IMR-90 (cell line): Measurements from ENCODE around the gene PCYT1A. TPM values are rescaled to one million over a fixed set of nuclear protein-coding genes. Genes with fewer than 3 reads are reported as not detected.

Source experiments
- ATAC-seq: fragments of 200-7000 bp; cut with Tn5 transposase; 2 replicates; pipeline ENCODE4 v1.9.1; 2020; ENCODE audit warnings: low read depth, mild to moderate bottlenecking, moderate library complexity
- BruUV-seq: library from RNA; stranded (reverse); fragments of 400-500 nt; replicated peaks from 2 replicates; lab custom pipeline; 2021; lab: Mats Ljungman, UMichigan
- CTCF ChIA-PET: fragments of 300-600 bp; formaldehyde crosslinking; extraction: SDS; loops from one replicate; lab custom pipeline; 2021; ENCODE audit warnings: antibody characterized with exemption; lab: Yijun Ruan, JAX
- POLR2A ChIA-PET: fragments of 300-600 bp; sonication (Branson Sonifier 250); formaldehyde crosslinking; loops from one replicate; lab custom pipeline; 2022; ENCODE audit warnings: antibody characterized with exemption; ENCODE audit not compliant: unreplicated experiment; lab: Charles Lee
- DNase-seq: peaks from one replicate; pipeline ENCODE4 v3.0.0; 2013
- H2AFZ ChIP-seq: replicated peaks from 2 replicates; pipeline ENCODE3; 2013; ENCODE audit warnings: low read length, mild to moderate bottlenecking; ENCODE audit not compliant: poor library complexity
- H2AK5ac ChIP-seq: 2 replicates; pipeline ENCODE4 v1.6.1; 2013; ENCODE audit warnings: low read depth, low read length, inconsistent platforms
- H2AK9ac ChIP-seq: replicated peaks from 2 replicates; pipeline ENCODE3; 2013; ENCODE audit warnings: mild to moderate bottlenecking, low read depth, low read length, moderate library complexity; ENCODE audit not compliant: poor library complexity
- H2BK120ac ChIP-seq: 2 replicates; pipeline ENCODE4 v1.6.1; 2013; ENCODE audit warnings: low read depth, low read length, inconsistent platforms
- H2BK15ac ChIP-seq: 3 replicates; pipeline ENCODE4 v1.6.1; 2013; ENCODE audit warnings: low read depth, low read length, inconsistent platforms
- H2BK20ac ChIP-seq: 2 replicates; pipeline ENCODE4 v1.6.1; 2013; ENCODE audit warnings: low read depth, mild to moderate bottlenecking, inconsistent platforms, low read length, moderate library complexity
- H2BK5ac ChIP-seq: 2 replicates; pipeline ENCODE4 v1.6.1; 2013; ENCODE audit warnings: mild to moderate bottlenecking, low read depth, low read length, inconsistent platforms; ENCODE audit not compliant: poor library complexity, severe bottlenecking
- H3K14ac ChIP-seq: replicated peaks from 2 replicates; pipeline ENCODE4 v1.6.1; 2013; ENCODE audit warnings: low read depth, low read length, inconsistent platforms
- H3K18ac ChIP-seq: 2 replicates; pipeline ENCODE4 v1.6.1; 2013; ENCODE audit warnings: low read depth, low read length, control low read depth
- H3K23ac ChIP-seq: 2 replicates; pipeline ENCODE4 v1.6.1; 2013; ENCODE audit warnings: low read depth, low read length, inconsistent platforms
- H3K27ac ChIP-seq: 2 replicates; pipeline ENCODE4 v1.5.1; 2013; ENCODE audit warnings: mild to moderate bottlenecking, control low read depth, low read length; ENCODE audit not compliant: insufficient read depth
- H3K27me3 ChIP-seq: 2 replicates; pipeline ENCODE4 v1.6.1; 2013; ENCODE audit warnings: low read length; ENCODE audit not compliant: control insufficient read depth, insufficient read depth
- H3K36me3 ChIP-seq: 2 replicates; pipeline ENCODE4 v1.6.1; 2013; ENCODE audit warnings: low read length, mixed read lengths; ENCODE audit not compliant: control insufficient read depth, insufficient read depth
- H3K4ac ChIP-seq: 2 replicates; pipeline ENCODE4 v1.6.1; 2013; ENCODE audit warnings: low read depth, low read length, inconsistent platforms
- H3K4me1 ChIP-seq: 2 replicates; pipeline ENCODE4 v1.6.1; 2013; ENCODE audit warnings: low read length, mixed read lengths; ENCODE audit not compliant: control insufficient read depth, insufficient read depth
- H3K4me2 ChIP-seq: 2 replicates; pipeline ENCODE4 v1.6.1; 2013; ENCODE audit warnings: low read depth, mild to moderate bottlenecking, control low read depth, low read length, moderate library complexity
- H3K4me3 ChIP-seq: 2 replicates; pipeline ENCODE4 v1.5.1; 2013; ENCODE audit warnings: low read depth, mild to moderate bottlenecking, control low read depth, low read length, moderate library complexity; ENCODE audit not compliant: insufficient read depth
- H3K56ac ChIP-seq: 2 replicates; pipeline ENCODE4 v1.6.1; 2013; ENCODE audit warnings: low read length, inconsistent platforms; ENCODE audit not compliant: insufficient read depth; ENCODE audit errors: extremely low read depth
- H3K79me1 ChIP-seq, 2 experiments: 2 replicates each; pipeline ENCODE4 v1.6.1; 2013; ENCODE audit warnings: low read length in 2 of 2, inconsistent platforms in 1 of 2, low read depth in 1 of 2
- H3K9ac ChIP-seq: 2 replicates; pipeline ENCODE4 v1.6.1; 2013; ENCODE audit warnings: low read depth, low read length, control low read depth
- H3K9me1 ChIP-seq: 2 replicates; pipeline ENCODE4 v1.6.1; 2013; ENCODE audit warnings: low read length, inconsistent platforms; ENCODE audit not compliant: insufficient read depth
- H3K9me3 ChIP-seq: 2 replicates; pipeline ENCODE4 v1.6.1; 2013; ENCODE audit warnings: low read length; ENCODE audit not compliant: control insufficient read depth, insufficient read depth
- H4K20me1 ChIP-seq: 2 replicates; pipeline ENCODE4 v1.6.1; 2013; ENCODE audit warnings: low read length, inconsistent platforms; ENCODE audit not compliant: insufficient read depth
- H4K5ac ChIP-seq: 2 replicates; pipeline ENCODE4 v1.6.1; 2013; ENCODE audit warnings: mild to moderate bottlenecking, low read depth, low read length, control low read depth
- H4K8ac ChIP-seq, 2 experiments: 2 replicates each; pipeline ENCODE4 v1.6.1; 2013; ENCODE audit warnings: low read depth in 2 of 2, low read length in 2 of 2, control low read depth in 1 of 2, inconsistent platforms in 1 of 2
- H4K91ac ChIP-seq: 2 replicates; pipeline ENCODE4 v1.6.1; 2013; ENCODE audit warnings: low read depth, low read length, inconsistent platforms; ENCODE audit not compliant: insufficient read depth
- MAZ ChIP-seq: IDR thresholded peaks from 2 replicates; pipeline ENCODE4 v1.6.1; 2012; ENCODE audit warnings: low read depth, mild to moderate bottlenecking, low read length, improper control_type of control experiment, moderate library complexity, borderline replicate concordance
- MXI1 ChIP-seq: IDR thresholded peaks from 2 replicates; pipeline ENCODE4 v1.6.1; 2012; ENCODE audit warnings: low read depth, mild to moderate bottlenecking, low read length, moderate library complexity, borderline replicate concordance
- NFE2L2 ChIP-seq: fragments of 150-350 bp; IDR thresholded peaks from 2 replicates; pipeline ENCODE4 v1.6.1; 2016; ENCODE audit warnings: low read depth, mild to moderate bottlenecking, low read length
- WGBS, 2 experiments: methylation state at CpG; one replicate each; pipeline versions ENCODE4 v1.1.5 to v1.1.7; 2013; ENCODE audit warnings: missing lambda C conversion rate in 2 of 2; ENCODE audit not compliant: insufficient read length in 1 of 2; ENCODE audit errors: extremely low coverage in 2 of 2; 5-methylcytosine and 5-hydroxymethylcytosine counted together
- dilution Hi-C: fragments of 300-500 bp; cut with HindIII; formaldehyde crosslinking; loops from one replicate; pipeline ENCODE4 v1.14.3; 2018; ENCODE audit warnings: low sequenced_read_pairs; ENCODE audit not compliant: unreplicated experiment
- in situ Hi-C: fragments of 300-500 bp; cut with MboI; formaldehyde crosslinking; loops from 3 replicates; pipeline ENCODE4 v1.14.3; 2019; ENCODE audit warnings: low sequenced_read_pairs, inconsistent platforms, mixed read lengths
- intact Hi-C: fragments of 100-400 bp; cut with micrococcal nuclease; formaldehyde crosslinking; loops from 2 replicates; pipeline ENCODE4 v1.10.0; 2022
- polyA plus RNA-seq, 3 experiments: library from polyadenylated mRNA; depleted of rRNA; stranded (reverse); fragments of >200 nt; gene quantifications; 2 replicates each; pipeline ENCODE4 v1.2.3, GENCODE V29; 2012; ENCODE audit warnings: low replicate concordance in 1 of 3
- total RNA-seq: library from RNA; depleted of rRNA; stranded (reverse); fragments of >200 nt; gene quantifications from 2 replicates; pipeline ENCODE4 v1.2.3, GENCODE V29; 2012

PCYT1A gene
- total and polyA plus RNA-seq, 2 of the 4 experiments (the other 2 are of a cell fraction) = 62.8 to 127 TPM

DNA sequence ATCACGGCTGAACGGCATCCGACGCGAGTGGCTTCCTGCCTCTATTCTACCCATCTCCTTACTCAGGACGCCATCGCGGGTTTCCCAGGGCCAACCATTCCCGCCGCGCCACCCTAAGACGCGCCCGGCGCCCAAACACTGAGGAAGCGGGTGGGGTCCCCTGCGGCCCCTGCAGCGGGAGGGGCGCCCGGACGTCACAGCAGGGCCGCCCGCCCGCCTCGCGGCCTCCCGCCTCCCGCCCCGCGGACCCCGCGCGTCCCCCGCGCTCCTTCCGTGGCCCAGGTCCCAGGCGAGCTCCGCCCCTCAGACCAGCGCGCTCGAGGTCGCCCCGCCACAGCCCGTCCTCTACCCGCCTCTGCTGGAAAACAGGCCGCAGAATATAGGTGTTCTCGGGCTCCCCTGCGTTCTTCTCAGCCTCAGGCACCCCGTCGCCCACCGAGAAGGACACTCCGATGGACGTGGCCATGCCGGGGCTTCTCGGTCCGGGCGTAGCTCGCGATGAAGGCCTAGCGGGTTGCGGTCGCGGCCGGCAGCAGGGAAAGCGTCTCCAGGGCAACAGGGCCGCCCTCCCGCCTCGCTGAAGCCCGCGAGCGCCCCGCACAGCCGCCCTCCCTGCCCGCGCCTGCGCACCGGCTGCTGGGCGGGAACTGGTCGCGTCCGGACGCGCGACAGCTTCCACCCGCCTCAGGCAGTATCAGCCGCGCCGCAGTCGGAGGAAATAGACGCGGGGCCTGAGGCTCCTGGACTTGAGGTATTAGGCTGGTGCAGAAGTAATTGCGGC, 30.4 kb upstream of the PCYT1A start, which contains the start of gene DYNLT2B:
Gene DYNLT2B, minus strand, starts transcription at position 554 of the 781 bp plus-strand sequence. Its CDS starts 88 bp downstream, at position 466.
- H4K20me1 ChIP-seq = no peaks in the 10 kb centered on the region; the same call in none of the 2 replicates
- H3K27ac ChIP-seq = peak within 1 kb of the TSS; percentile 76
- H3K18ac ChIP-seq = peak within 1 kb of the TSS; percentile 65
- intact Hi-C loops = loop anchor here (1.0 kb wide), 1 partner anchor 113 kb away; no protein-coding TSS in a partner anchor
- H3K4me1 ChIP-seq = no peaks in the 10 kb centered on the region
- H4K8ac ChIP-seq = peak within 1 kb of the TSS; percentile 49 to 94; a peak in 3 of 4 replicates
- CTCF ChIA-PET = interaction anchor here (0.6 to 1.0 kb wide), 2 partner anchors 64 to 243 kb away, joined by 3 to 6 read pairs; no protein-coding TSS in a partner anchor
- no TSS peak for BruUV-seq
- H3K79me1 ChIP-seq = peaks cover 9 to 24% of the 10 kb centered on the region in 2 experiments
- H3K36me3 ChIP-seq = no peaks in the 10 kb centered on the region
- H3K14ac ChIP-seq = peak within 1 kb of the TSS; percentile 93
- peak within 1 kb of the TSS; percentile 85 for H3K9ac ChIP-seq
- peak within 1 kb of the TSS; percentile 20 for H2BK5ac ChIP-seq
- peak within 1 kb of the TSS; percentile 91 for H2AK9ac ChIP-seq
- peak within 1 kb of the TSS; percentile 85 for H4K91ac ChIP-seq
- dilution Hi-C loops = no loop called here
- no peak within 1 kb of the TSS for H2BK20ac ChIP-seq
- 0% methylated on average over 35 of the region's 92 CpGs; no CpG with 5 or more reads in 1 of the 2 experiments for WGBS, 2 experiments
- peak within 1 kb of the TSS; percentile 85 for H2AK5ac ChIP-seq
- peak within 1 kb of the TSS; percentile 88 for H3K56ac ChIP-seq
- H3K27me3 ChIP-seq = no peaks in the 10 kb centered on the region
- peaks cover 9% of the 10 kb centered on the region; the same call in 1 of the 2 replicates for H3K9me1 ChIP-seq
- POLR2A ChIA-PET = interaction anchor here (0.6 kb wide), 1 partner anchor 16 kb away, joined by 7 read pairs; no protein-coding TSS in a partner anchor
- peak within 1 kb of the TSS; percentile 66 for H3K4me3 ChIP-seq
- H3K9me3 ChIP-seq = no peaks in the 10 kb centered on the region
- peak within 1 kb of the TSS; percentile 89 for H3K4ac ChIP-seq
- peak within 1 kb of the TSS; percentile 90 for H4K5ac ChIP-seq
- TF ChIP-seq MXI1 = peak; percentile 82; the same call in 1 of the 2 replicates
- TF ChIP-seq NFE2L2 = no peak
- peak; percentile 47; the same call in 1 of the 2 replicates for TF ChIP-seq MAZ
- peak; percentile 84 for DNase-seq
- H3K4me2 ChIP-seq = peak within 1 kb of the TSS; percentile 92
- peak within 1 kb of the TSS; percentile 76; the same call in 1 of the 2 replicates for H2BK120ac ChIP-seq
- H2BK15ac ChIP-seq = peak within 1 kb of the TSS; percentile 72; the same call in 1 of the 3 replicates
- peak within 1 kb of the TSS; percentile 99 for H2AFZ ChIP-seq
- in situ Hi-C loops = no loop called here
- peak; percentile 95 for ATAC-seq
- peak within 1 kb of the TSS; percentile 90 for H3K23ac ChIP-seq
